ENCODE measurements around the gene DBH.
A peak's percentile ranks its signal among the peaks of the same experiment; 100 is the strongest.

Gene DBH

DNA sequence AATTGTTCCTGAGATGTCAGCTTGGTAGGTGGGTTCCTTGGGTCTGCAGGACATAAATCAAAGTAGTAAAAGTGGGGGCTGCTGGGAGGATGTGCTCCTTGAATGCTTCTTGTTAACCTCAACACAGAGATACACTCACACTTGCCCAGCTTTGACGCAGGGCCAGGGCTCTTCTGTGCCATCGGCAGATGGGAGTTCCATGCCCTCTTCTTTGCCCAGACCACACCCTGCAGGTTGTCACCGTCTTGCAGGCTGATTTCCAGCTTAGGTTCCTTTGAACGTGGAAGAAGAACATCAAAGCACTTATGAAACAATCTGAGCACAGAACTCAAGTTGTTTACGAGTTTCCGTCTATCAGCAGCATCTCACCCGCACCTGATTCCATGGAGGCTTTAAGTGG lies 11.0 kb downstream of the DBH start:
- no peak for DNase-seq

DNA sequence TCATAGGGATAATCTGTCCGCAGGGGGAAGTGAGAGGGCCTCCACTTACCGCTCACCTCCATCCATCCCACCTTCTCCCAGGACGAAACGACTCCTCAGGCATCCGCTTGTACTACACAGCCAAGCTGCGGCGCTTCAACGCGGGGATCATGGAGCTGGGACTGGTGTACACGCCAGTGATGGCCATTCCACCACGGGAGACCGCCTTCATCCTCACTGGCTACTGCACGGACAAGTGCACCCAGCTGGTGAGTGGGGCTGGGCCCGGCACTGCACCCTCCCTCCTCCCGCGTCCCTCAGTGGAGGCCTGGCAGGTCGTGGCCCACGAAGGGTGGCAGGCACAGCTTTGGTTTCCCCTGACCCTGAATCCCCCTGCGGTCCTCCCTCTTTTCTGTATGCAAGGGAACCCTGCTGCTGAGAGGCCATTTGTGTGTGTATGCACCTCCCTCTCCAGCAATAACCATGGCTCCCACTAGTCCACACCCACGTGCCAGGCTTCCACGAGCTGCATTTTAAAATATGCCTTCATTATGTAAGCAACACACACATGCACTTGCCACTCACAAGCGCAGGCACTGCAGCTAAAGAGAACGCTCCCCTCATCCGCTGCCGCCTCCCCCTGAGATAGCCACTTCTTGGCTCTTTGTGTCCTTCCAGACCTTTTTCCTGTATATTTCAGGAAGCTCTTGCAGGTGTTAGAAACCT lies 11.8 kb downstream of the DBH start:
- no peak for DNase-seq

DNA sequence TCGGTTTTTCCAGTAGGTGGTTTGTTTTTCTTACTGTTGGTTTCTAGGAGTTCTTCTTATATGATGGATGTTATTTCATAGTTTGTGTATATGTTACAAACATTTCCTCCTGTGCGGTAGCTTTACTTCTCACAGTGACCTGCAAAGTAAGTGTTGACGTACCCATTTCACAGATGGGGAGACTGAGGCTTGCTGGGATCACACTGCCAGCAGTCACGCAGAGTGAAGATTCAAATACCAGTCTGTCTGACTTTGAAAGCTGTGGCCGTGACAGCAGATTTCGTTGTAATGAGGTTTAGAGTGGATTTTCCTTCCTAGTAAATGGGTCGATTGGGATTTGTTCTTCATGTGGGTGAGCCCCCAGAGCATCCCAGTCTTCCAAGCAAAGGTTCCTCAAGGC lies 13.0 kb downstream of the DBH start:
- DNase-seq, result no peak

DNA sequence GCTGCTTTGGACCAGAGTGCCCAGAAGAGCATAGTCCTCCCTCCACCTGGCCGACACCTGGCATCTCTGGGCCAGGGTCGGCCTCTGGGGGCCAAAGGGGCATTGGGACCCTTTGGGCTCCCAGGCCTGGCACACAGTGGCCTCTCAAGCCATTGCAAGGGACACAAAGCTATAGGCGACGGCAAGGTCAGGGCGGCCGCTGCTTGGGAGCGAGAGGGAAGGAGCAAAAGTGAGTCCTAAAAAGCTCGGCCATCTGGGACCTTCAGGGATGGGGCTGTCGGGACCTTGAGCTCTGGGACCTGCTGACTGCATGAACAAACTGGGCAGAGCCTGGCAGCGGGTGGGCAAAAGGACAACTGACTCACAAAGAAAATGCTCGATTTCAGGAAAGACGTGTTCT lies 13.9 kb downstream of the DBH start:
- no peak for DNase-seq

DNA sequence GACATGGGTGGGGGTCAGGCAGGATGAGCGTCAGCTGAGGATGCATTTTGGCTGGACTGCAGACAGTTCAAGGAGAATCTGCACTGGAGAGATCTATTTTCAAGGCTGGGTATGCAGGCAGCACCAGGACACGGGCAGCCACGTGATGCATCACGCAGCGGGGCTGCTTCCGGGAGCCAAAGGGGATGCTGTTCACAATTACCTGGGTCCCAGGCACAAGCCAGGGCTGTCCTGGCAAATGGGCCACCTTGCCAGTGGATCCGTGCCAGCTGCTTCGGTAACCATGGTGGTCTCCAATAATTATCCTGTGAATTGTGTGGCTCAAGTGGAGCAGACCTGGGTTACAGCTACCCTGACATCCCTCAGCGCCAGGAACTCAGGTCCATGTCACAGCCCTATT lies 17.5 kb downstream of the DBH start:
- no peak for DNase-seq

DNA sequence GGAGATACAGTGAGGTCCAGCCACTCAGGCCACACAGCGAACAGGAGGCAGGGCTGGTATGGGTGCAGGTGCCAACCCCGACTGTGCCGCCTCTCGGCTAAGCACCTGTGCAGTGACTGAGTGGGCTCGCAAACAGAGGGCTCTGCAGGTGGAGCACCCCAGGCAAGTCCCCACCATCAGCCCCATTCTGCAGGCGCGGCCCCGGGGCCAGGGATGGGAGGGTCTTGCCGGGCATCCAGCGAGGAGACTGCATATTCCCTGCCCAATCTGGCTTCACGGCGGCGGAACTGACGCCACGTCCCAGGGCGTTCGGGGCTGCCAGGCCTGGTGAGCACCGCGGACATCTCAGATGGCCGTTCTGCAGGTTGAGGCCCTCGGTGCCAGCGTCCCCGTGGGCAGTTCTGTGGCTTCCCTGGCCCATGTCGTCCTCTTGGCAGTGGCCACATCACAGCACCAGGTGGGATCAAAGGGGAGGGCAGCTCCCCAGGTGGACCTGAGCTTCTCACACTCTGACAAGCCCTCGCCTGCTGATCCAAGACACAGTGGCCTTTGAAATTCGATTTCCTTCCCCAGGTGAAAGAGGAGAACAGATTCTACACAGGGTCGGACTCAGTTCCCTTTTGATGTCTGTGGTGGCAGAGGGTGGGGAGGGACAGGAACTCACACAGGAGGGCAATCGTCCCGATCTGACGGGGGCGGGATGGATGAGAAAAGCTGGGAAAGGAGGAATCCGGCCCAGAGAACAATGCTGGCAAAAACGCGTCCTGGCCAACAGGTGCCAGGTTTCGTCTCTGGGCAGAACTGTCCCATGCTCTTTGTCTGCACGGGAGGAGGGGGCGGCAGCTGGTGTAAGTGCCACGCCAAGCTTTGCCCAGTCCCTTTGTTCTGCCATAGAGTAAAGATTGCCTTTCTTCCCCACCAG lies 18.8 kb downstream of the DBH start:
- DNase-seq, result no peak

DNA sequence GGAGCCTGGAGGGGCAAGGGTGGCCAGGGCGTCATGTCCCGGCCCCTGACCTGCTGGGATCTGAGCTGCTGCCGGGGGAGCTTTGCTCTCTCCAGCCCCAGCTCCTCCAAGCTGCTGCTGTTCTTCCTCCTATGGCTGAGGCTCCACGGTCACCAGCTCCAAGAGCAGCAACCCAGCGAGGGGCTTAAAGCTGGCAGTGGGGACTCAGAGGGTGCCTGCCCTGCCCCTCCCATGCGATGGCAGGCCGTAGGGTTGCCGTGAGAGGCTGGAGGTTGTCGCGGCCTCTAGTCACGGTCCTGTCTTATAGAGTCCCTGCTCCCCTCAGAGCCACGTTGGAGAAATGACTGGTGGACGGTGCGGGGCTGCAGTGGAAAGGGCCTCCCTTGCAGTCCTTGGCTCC lies 19.5 kb downstream of the DBH start:
- DNase-seq, result no peak

DNA sequence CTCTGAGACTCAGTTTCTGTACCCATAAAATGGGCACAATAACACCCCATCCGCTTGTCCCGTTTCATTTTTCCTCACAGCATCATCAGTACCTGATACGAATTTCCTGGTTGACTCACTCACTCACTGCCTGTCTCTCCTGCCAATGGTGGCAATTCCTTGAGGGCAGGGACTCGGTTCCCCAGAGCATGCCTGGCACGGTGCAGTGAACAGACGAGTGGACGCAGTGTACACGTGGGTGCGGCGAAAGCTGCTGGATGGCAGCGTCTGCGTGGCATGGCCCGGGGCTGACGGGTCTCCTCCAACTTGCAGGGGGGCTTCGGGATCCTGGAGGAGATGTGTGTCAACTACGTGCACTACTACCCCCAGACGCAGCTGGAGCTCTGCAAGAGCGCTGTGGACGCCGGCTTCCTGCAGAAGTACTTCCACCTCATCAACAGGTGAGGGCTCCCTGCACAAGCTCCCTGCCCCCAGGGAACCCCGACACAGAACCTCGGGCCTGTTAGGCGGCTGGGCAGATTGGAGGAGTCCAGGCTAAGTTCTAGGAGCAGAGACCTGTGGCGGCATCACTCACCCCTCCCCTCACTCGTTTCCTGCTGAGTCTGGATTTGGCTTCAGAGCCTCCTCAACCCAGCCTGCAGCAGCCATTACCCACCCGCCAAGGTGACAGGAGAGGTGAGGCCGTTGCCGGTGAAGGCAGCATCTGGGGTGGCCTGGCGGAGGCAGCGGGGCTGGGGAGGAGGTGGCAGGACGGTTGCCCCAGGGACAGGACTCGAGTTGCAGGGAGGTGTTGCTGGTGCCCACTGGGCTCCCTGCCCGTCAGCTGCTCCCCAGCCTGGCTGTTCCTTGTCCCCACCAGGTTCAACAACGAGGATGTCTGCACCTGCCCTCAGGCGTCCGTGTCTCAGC lies 20.3 kb downstream of the DBH start:
- peak; percentile 72 for DNase-seq

DNA sequence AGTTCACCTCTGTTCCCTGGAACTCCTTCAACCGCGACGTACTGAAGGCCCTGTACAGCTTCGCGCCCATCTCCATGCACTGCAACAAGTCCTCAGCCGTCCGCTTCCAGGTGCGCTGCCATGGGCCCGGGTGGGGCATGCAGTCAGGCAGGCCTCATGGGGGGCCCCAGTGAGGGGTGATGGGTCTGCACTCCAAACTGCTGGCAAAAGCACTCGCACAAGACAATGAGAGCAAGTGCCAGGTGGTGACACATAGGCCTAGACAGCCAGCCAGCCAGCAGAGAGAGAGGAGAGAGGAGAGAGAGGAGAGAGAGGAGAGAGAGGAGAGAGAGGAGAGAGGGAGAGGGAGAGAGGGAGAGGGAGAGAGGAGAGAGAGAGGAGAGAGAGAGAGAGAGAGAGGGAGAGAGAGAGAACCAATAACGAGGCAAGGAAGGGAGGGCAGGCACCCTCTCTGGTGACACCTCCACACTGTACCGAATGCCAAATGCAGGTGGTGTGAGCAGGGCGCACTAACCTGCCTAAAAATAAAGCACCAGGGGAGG lies 21.0 kb downstream of the DBH start:
- no peak for DNase-seq

DNA sequence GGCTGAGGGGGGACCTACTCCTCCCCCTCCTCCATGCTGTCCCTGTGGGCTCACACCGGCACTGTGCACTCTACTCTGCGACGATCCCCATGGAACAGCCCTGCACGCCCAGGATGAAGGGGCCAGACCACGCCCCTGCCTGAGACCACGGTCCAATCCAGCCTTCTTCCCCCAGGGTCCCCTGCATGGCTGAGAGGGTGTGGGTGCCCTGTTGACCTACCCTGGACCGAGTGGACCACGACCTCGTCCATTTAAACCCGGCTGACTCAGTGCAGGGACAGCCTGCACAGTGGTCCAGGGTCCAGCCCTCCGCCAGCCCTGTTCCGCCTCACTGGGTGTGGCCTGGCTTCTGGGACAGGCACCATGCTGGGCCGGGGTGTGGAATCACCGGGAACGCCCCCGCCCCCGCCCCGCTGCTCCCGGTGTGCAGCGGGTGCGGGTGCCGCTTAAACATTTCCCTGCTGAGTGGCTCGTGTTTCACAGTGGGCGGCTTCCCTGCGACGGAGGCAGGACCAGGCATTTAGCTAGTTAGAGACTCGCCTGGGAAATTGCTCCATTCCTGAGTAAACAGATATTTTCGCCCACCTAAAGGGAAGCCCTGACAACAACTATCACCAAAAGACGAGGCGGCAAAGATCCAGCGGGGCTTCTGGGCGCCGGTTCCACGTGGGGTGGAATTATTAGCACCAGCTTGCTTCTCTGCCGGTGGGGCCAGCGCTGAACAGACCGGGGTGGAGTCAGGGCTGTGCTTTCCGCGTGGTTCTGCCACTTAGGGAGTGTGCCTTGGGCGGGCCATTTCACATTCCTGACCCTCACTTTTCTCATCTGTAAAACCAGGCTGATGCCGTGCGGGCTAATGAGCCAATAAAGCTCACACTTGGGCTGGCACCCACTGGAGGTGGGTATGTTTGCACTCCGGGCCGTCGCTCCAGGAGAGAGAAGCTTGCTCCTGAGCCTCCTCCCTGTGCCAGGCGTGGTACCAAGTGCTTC lies 22.6 kb downstream of the DBH start:
- DNase-seq, result no peak

DNA sequence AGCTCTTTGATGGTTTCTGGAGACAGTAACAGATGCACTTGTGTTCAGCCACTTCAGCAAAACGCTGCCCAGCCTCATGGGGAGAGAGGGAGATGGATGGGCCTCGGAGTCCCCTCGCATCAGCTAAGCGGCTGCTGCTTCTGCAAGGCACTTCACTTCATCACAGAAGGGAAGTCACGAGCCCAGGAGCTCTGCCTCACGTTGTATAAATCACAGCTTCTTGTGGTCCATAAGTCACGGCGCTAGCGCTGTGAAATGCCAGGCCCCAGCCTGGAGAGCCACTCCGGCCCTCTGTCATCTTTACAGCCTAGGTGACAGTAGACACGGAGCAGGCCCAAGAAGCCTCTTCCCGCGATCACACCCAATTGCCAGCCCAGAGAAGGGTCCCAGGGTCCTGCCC lies 23.4 kb downstream of the DBH start:
- DNase-seq, result no peak

DNA sequence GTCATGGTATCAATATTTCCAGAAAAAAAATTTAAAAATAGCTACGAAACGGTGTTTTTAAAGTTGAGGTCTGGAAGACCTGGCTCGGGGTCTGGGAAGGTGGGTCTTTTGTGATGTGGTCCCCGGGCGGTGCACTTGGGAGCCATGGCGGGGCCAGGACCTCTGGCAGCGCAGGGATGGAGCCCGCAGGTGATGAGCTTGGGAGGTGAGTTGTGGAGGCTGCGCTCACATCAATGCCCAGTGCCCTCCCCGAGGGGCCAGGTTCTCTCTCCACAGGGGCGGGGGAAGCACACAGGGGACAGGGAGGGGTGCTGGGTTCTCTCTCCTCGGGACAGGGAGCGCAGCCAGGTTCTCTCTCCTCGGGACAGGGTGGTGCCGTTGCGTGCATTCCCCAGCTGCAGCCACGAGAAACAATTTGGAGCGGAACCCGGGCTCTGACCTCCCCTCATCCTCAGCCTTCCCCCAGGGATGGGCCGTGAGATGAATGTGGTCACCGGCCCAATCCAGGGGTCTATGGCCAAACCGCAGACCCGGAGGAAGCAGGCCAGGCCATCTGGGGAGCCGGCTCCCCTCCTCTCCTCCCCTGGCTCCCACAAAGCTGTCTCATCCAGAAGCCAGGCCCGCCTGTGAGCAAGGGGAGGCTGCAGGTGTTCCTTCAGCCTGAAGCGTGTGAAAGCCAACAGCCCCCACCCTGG lies 25.8 kb downstream of the DBH start:
- no peak for DNase-seq

DNA sequence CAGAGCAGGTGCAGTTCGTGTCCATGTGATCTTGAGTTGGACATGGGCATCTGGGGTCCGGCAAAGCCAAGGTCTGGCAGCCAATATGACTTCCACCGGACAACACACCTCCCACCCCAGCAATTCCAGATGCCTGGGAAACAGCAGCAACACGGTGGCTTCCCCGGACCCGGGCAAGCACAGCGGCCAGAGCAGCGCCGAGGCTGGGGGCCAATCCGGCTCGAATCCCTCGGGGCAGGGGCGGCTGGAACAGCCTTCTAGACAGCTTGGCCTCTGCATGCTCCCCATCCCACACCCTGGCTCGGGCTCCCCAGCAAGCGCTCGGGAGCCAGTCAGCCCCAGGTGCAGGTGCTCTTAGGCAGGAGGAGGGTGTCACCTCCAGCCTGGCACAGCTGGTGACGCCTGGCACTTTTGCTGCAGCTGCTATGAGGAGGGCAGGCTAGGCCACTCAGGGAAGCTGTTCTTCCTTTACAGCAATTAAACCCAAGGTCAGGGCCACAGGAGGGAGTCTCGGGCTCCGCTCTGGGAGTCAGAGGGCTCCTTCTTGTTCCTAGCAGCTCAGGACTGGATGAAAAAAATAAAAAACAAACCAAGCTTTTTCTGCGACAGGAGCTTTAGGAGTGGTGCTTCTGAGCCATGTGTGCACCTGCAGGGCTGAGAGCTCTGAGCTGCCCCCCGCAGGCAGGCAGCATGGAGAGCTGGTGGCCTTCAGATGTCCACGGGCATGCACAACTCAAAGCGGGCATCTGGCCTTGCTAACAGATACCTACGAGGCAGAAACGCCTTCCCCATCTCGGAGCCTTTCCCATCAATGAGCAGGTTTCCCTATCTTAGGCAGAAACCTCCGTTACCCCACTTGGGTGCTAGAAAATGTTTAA lies 28.2 kb downstream of the DBH start:
- DNase-seq, result no peak

DNA sequence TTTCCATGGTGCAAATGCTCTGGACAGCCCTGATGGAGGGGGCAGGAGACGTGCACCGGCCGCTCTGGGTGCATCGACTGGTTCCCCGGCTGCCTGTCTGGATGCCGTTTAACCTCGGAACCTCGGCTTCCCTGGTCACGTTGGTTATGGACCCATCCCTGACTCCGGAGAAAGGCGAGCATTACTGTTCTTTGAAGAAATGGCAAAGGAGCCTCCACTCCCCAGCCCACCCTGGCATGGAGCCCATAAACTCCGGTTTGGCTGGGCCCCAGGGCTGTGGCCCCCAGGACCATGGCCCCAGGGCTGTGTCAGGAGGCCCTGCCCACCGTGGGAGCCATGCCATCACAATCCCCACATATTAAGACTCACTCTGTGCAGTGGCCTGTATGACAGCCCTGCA lies 28.9 kb downstream of the DBH start:
- DNase-seq, result no peak

DNA sequence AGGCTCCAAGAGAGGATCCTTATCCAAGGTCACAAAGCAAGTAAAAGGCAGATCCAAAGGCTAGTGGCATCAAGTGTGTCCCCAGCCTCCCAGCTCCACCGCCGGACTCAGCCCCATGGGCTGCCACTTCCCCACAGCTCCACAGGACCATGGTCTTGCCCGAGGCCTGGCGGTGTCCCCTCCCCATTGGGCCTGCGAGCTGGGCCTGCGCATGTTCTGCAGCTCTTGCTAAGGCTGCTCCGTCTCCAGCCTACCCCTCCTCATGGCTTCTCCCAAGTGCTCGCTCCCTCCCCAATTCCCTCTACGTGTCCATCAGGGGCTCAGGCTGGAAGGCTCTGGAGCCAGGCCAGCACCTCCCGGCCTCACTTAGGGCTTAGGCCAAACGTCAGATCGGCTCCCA lies 29.4 kb downstream of the DBH start:
- DNase-seq, result no peak

DNA sequence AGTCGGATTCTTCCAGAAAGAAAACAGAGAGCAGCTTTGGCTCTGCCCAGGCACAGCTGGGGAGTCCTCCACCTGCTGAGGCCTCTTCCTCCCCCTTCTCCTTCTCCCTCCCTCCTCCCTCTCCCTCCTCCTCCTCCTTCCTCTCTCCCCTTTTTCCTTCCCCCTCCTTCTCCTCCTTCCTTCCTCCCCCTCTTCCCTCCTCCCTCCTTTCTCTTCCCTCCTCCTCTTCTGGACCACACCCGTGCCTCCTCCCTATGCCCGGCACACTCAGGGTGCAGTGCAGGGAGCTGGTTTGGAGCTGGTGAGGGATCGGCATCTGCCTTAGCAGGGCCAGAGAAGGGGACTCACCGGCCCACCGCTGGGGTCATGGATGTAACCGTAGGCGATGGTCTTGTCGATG lies 30.2 kb downstream of the DBH start:
- no peak for DNase-seq

DNA sequence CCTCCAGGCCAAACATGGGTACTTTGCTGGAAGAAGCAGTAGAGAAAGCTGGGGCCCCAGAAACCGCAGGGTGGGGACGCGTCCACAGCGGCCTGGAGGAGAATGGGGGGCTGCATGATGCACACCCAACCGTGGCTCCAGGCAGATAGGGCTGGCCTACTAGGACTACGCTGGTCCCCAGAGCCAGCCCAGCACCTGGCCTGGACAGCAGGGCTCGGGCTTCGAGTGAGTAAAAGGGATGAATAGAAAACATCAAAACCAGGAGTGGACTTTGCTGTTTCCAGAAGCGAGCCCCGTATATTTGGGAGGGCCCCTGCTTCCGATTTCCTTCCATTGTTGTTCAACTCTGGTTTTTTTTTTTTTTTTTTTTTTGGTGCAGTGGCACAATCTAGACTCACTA lies 30.7 kb downstream of the DBH start:
- DNase-seq, result no peak

DNA sequence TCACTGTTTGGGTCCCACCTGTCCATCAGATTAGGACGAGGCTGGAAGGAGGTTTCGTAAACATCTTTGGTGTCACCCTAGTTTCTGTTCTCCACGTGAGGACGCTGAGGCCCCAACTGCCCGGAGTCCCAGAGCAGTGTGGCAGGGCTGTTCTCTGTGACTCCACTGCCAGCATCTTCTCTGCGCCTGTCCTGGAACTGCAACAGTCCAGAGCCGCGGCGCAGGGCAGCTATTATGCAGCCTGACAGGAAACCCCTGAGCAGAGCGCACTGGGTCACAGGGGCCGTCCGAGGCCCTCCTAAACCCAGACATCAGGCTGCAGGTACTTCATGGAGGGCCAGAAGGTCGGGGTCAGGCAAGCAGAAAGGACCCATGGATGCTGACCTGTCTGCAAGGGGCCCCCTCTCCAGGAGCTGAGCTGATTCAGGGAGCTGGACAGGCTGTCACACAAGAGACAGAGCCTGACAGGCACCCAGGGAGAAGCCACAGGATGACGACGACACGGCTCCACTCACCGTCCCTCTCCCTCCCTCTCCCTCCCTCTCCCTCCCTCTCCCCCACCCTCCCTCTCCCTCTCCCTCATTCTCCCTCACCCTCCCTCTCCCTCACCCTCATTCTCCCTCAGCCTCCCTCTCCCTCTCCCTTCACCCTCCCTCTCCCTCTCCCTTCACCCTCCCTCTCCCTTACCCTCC lies 31.7 kb downstream of the DBH start:
- DNase-seq, result no peak

DNA sequence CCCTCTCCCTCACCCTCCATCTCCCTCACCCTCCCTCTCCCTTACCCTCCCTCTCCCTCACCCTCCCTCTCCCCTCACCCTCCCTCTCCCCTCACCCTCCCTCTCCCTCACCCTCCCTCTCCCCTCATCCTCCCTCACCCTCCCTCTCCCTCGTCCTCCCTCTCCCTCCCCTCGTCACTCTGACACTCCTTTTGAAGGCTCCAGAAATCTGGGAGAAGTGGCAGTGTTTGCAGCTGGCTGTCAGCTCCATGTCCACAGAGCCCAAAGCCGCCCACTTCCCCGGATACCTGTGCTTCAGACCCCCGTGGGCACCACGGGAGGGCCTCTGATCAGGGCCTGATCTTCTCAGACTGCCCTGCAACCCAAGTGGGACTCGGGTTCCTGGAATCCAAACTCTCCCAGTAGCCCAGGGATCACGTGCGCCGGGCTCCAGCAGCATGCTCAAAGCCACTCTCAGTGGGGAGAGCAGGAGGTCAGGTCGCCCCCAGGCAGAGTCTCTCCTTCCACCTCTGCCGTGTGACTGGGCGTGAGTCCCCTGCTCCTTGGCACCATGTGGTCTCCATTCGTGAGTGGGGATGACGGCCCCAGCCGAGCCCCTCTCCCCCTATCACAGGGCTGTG lies 33.1 kb downstream of the DBH start:
- no peak for DNase-seq

Data from activated effector memory CD4-positive, alpha-beta T cell treated with anti-CD3 and anti-CD28 coated beads, Interleukin-2, amount 50 U/mL, for 16 hours (primary cell).